ENCODE data around the gene LRR1.

LRR1 gene

DNA sequence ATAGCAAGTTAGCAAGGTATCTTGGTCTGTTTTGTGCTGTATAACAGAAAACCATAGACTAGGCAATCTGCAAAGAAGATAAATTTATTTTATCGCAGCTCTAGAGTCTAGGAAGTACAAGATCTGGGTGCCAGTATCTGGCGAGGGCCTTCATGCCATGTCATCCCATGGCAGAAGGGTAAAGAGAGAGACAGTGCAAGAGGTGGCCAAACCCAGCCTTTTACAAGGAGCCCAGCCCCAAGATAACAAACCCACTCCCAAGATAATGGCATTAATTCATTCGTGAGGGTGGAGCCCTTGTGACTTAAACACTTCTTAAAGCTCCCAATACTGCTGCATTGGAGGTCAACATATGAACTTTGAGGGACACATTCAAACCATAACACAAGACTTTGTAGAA, 29.5 kb upstream of the LRR1 start (continued):
- TF ChIP-seq IKZF3 (tag by site-specific recombination; IDR thresholded peaks at IDR 0.05): no peak
- TF ChIP-seq ZNF544 (tag by site-specific recombination; IDR thresholded peaks at IDR 0.05): no peak
- TF ChIP-seq ZNF596 (tag by site-specific recombination; IDR thresholded peaks at IDR 0.05): no peak
- no peak for TF ChIP-seq SP7 (tag by site-specific recombination; IDR thresholded peaks at IDR 0.05)
- no peak for TF ChIP-seq ZNF175 (tag by site-specific recombination; IDR thresholded peaks at IDR 0.05)
- TF ChIP-seq ZNF202 (tag by site-specific recombination; IDR thresholded peaks at IDR 0.05; ENCODE audit: borderline replicate concordance): no peak
- TF ChIP-seq, protein P1, sequence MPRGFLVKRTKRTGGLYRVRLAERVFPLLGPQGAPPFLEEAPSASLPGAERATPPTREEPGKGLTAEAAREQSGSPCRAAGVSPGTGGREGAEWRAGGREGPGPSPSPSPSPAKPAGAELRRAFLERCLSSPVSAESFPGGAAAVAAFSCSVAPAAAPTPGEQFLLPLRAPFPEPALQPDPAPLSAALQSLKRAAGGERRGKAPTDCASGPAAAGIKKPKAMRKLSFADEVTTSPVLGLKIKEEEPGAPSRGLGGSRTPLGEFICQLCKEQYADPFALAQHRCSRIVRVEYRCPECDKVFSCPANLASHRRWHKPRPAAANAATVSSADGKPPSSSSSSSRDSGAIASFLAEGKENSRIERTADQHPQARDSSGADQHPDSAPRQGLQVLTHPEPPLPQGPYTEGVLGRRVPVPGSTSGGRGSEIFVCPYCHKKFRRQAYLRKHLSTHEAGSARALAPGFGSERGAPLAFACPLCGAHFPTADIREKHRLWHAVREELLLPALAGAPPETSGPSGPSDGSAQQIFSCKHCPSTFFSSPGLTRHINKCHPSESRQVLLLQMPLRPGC (tag by site-specific recombination; IDR thresholded peaks at IDR 0.05): no peak
- no peak for TF ChIP-seq OSR2 (tag by site-specific recombination; IDR thresholded peaks at IDR 0.05)

DNA sequence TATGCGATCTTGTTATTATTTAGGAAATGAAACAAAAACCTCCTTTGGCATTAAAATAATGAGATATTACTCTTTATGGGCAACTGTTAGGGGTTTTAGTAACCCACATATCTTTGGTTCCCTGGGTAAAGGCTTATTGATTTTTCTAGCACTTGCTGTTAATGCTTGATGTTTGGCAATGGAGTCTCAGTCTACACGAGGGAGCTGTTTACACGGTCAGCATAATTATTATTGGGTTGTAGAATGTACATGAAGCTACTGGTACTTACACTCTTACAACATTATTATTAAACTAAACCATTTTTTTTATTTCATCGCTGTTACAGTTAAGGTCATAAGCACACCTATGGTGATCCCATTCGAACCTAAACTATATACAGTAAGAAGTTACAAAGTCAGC, 24.7 kb upstream of the LRR1 start:
- Histone ChIP-seq H3K4me1 (ENCODE audit: control insufficient read depth, insufficient read depth, low read length) (peaks cover 3% of the 10 kb centered on the region; the same call in 1 of the 2 replicates), H3K36me3 (ENCODE audit: control insufficient read depth in 2 of 2, insufficient read depth in 1 of 2, low read length in 2 of 2) (peaks cover 18 to 36% of the 10 kb centered on the region in 2 experiments), H3K9me3 (ENCODE audit: control insufficient read depth, insufficient read depth, low read depth, low read length) (no peaks in the 10 kb centered on the region), H3K27ac (ENCODE audit: extremely low read depth, low read depth, low read length) (no peak overlapping the region), H3K4me3 (ENCODE audit: low read depth, low read length) (no peak overlapping the region)
- CTCF ChIA-PET: no interaction called here
- no peak for TF ChIP-seq ZNF2 (tag by site-specific recombination; IDR thresholded peaks at IDR 0.05)
- no peak for TF ChIP-seq ZNF335 (tag by site-specific recombination; conservative IDR thresholded peaks at IDR 0.05)
- TF ChIP-seq TRIM28 (IDR thresholded peaks at IDR 0.05; ENCODE audit: borderline replicate concordance, low read length): no peak
- no peak for TF ChIP-seq ZNF792 (tag by site-specific recombination; IDR thresholded peaks at IDR 0.05)
- no peak for TF ChIP-seq ZNF132 (tag by site-specific recombination; IDR thresholded peaks at IDR 0.05; ENCODE audit: borderline replicate concordance)
- TF ChIP-seq ZSCAN16 (tag by site-specific recombination; IDR thresholded peaks at IDR 0.05): no peak
- no peak for TF ChIP-seq MYNN (tag by site-specific recombination; IDR thresholded peaks at IDR 0.05; ENCODE audit: borderline replicate concordance)
- TF ChIP-seq, protein P2, sequence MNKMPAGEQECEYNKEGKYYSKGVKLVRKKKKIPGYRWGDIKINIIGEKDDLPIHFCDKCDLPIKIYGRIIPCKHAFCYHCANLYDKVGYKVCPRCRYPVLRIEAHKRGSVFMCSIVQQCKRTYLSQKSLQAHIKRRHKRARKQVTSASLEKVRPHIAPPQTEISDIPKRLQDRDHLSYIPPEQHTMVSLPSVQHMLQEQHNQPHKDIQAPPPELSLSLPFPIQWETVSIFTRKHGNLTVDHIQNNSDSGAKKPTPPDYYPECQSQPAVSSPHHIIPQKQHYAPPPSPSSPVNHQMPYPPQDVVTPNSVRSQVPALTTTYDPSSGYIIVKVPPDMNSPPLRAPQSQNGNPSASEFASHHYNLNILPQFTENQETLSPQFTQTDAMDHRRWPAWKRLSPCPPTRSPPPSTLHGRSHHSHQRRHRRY (tag by site-specific recombination; IDR thresholded peaks at IDR 0.05): no peak
- no peak for TF ChIP-seq CTCF (tag by site-specific recombination; IDR thresholded peaks at IDR 0.05)
- TF ChIP-seq ZNF791 (tag by site-specific recombination; IDR thresholded peaks at IDR 0.05): no peak
- TF ChIP-seq HIC1 (tag by site-specific recombination; IDR thresholded peaks at IDR 0.05): no peak
- no peak for TF ChIP-seq ZNF530 (tag by site-specific recombination; IDR thresholded peaks at IDR 0.05; ENCODE audit: low read depth)
- TF ChIP-seq ZNF121 (tag by site-specific recombination; IDR thresholded peaks at IDR 0.05): no peak
- TF ChIP-seq ZNF600 (tag by site-specific recombination; IDR thresholded peaks at IDR 0.05): no peak
- TF ChIP-seq YY1 (tag by site-specific recombination; IDR thresholded peaks at IDR 0.05): no peak
- TF ChIP-seq PRDM10 (tag by site-specific recombination; IDR thresholded peaks at IDR 0.05): no peak
- POLR2A ChIA-PET: no interaction called here

Measured in HEK293 (cell line).